GM19043 (cell line): ENCODE data around the gene RAD50.
"Not testable (repeated sequence)": the region's sequence is repeated elsewhere in the genome, so short reads cannot be mapped to it uniquely, and the experiment has no call there.

ENCODE experiments used
- ATAC-seq: cut with Tn5 transposase; IDR thresholded peaks from one replicate; pipeline ENCODE4 v1.9.1; 2021; ENCODE audit warnings: low read depth; ENCODE audit not compliant: unreplicated experiment

RAD50 gene

GRCh38 chr5:132628814-132629213 is 72.0 kb downstream of the RAD50 start:
- ATAC-seq = no peak

GRCh38 chr5:132629230-132629944 is 72.6 kb downstream of the RAD50 start:
- ATAC-seq = peak; percentile 49

- ATAC-seq = not testable (repeated sequence)
Observed at GRCh38 chr5:132633587-132633986, 76.8 kb downstream of the RAD50 start.

GRCh38 chr5:132635873-132636272 is 79.1 kb downstream of the RAD50 start:
- ATAC-seq = peak; percentile 31

GRCh38 chr5:132637241-132637640 is 80.5 kb downstream of the RAD50 start:
- no peak for ATAC-seq

GRCh38 chr5:132639706-132640130 is 82.9 kb downstream of the RAD50 start:
- peak; percentile 65 for ATAC-seq

- no peak for ATAC-seq
Observed at GRCh38 chr5:132640613-132641012, 83.8 kb downstream of the RAD50 start.

- no peak for ATAC-seq
Observed at GRCh38 chr5:132641241-132641723, 84.5 kb downstream of the RAD50 start.

GRCh38 chr5:132641841-132642240 is 85.1 kb downstream of the RAD50 start:
- ATAC-seq = no peak

- ATAC-seq = no peak
Observed at GRCh38 chr5:132644177-132644576, 87.4 kb downstream of the RAD50 start.

- no peak for ATAC-seq
Observed at GRCh38 chr5:132646583-132647266, 89.9 kb downstream of the RAD50 start.

- no peak for ATAC-seq
Observed at GRCh38 chr5:132647473-132647872, 90.7 kb downstream of the RAD50 start.

- ATAC-seq = no peak
Observed at GRCh38 chr5:132648355-132648754, 91.6 kb downstream of the RAD50 start.

GRCh38 chr5:132651838-132652469 is 95.2 kb downstream of the RAD50 start:
- no peak for ATAC-seq

GRCh38 chr5:132653716-132654115 is 96.9 kb downstream of the RAD50 start:
- ATAC-seq = no peak

GRCh38 chr5:132655821-132656773 is 99.3 kb downstream of the RAD50 start:
- no peak for ATAC-seq

GRCh38 chr5:132656774-132657355 is 100.1 kb downstream of the RAD50 start:
- ATAC-seq = no peak

- no peak for ATAC-seq
Observed at GRCh38 chr5:132657676-132658380, 101.1 kb downstream of the RAD50 start, which contains the start of gene IL13. TSS of gene IL13 (plus strand) at chr5:132658173. CDS start at chr5:132658187, 14 bp downstream.
